Smooth muscle cell (in vitro differentiated cells): ENCODE data around the gene GRM8. TPM values are rescaled to one million over a fixed set of nuclear protein-coding genes. Genes with fewer than 3 reads are reported as not detected.
A peak's percentile ranks its signal among the peaks of the same experiment; 100 is the strongest.

ENCODE experiments used
- DNase-seq: peaks from one replicate; lab custom pipeline; 2025; ENCODE audit not compliant: unreplicated experiment; lab: John Stamatoyannopoulos, UW
- H2AFZ ChIP-seq: fragments of 200-600 bp; sonication (generic); 2 replicates; pipeline ENCODE4 v1.6.0; 2016; ENCODE audit warnings: antibody characterized with exemption, low read depth, mild to moderate bottlenecking
- H3F3A ChIP-seq: fragments of 200-600 bp; sonication (generic); 2 replicates; pipeline ENCODE4 v1.6.0; 2017; ENCODE audit warnings: antibody characterized with exemption, low read depth
- H3K27ac ChIP-seq: fragments of 200-600 bp; sonication (generic); 2 replicates; pipeline ENCODE4 v1.5.1; 2016; ENCODE audit warnings: low read depth, mild to moderate bottlenecking
- H3K27me3 ChIP-seq: fragments of 200-600 bp; sonication (generic); 2 replicates; pipeline ENCODE4 v1.6.1; 2016; ENCODE audit warnings: low read depth, mild to moderate bottlenecking
- H3K36me3 ChIP-seq: fragments of 200-600 bp; sonication (generic); 2 replicates; pipeline ENCODE4 v1.5.1; 2016; ENCODE audit warnings: low read depth
- H3K4me1 ChIP-seq: fragments of 200-600 bp; sonication (generic); 2 replicates; pipeline ENCODE4 v1.5.1; 2016; ENCODE audit warnings: low read depth
- H3K4me2 ChIP-seq: fragments of 200-600 bp; sonication (generic); 2 replicates; pipeline ENCODE4 v1.6.0; 2016; ENCODE audit warnings: mild to moderate bottlenecking
- H3K4me3 ChIP-seq: fragments of 200-600 bp; sonication (generic); 2 replicates; pipeline ENCODE4 v1.5.1; 2016; ENCODE audit warnings: mild to moderate bottlenecking
- H3K79me2 ChIP-seq: fragments of 200-600 bp; sonication (generic); 2 replicates; pipeline ENCODE4 v1.6.0; 2016; ENCODE audit warnings: low read depth, mild to moderate bottlenecking
- H3K9ac ChIP-seq: fragments of 200-600 bp; sonication (generic); 2 replicates; pipeline ENCODE4 v1.6.0; 2016; ENCODE audit warnings: low read depth
- H3K9me3 ChIP-seq: fragments of 200-600 bp; sonication (generic); replicated peaks from 2 replicates; pipeline ENCODE4 v1.5.1; 2016; ENCODE audit warnings: low read depth
- H4K20me1 ChIP-seq: fragments of 200-600 bp; sonication (generic); 2 replicates; pipeline ENCODE4 v1.6.0; 2016; ENCODE audit warnings: low read depth
- CTCF ChIP-seq: fragments of 200-600 bp; sonication (generic); IDR thresholded peaks from 2 replicates; pipeline ENCODE4 v1.5.1; 2017; ENCODE audit warnings: borderline replicate concordance, mild to moderate bottlenecking, antibody characterized with exemption; ENCODE audit not compliant: insufficient read depth, poor library complexity, severe bottlenecking
- WGBS: methylation state at CpG from one replicate; pipeline ENCODE4 v1.1.7; 2016; ENCODE audit warnings: low lambda C conversion rate; 5-methylcytosine and 5-hydroxymethylcytosine counted together
- polyA plus RNA-seq: library from polyadenylated mRNA; unstranded; fragments of >200 nt; fragmentation: Nextera tagmentation; extraction: Ambion mirVana; gene quantifications from 2 replicates; pipeline ENCODE4 v1.2.1, GENCODE V29; 2016
- total RNA-seq: library from RNA; depleted of rRNA; stranded (reverse); fragments of >200 nt; gene quantifications from 2 replicates; pipeline ENCODE4 v1.2.3, GENCODE V29; 2014

GRM8 gene
- total and polyA plus RNA-seq, 2 experiments from 2014 or later = 9.8 to 20.5 TPM

GRCh38 chr7:126637538-126637937 lies 615.2 kb downstream of the GRM8 start:
- Histone ChIP-seq H3K27ac (no peak overlapping the region), H3K4me2 (no peak overlapping the region), H3K36me3 (no peaks in the 10 kb centered on the region), H3K4me3 (no peak overlapping the region), H3K27me3 (no peaks in the 10 kb centered on the region), H3K9ac (no peak overlapping the region), H3F3A (no peaks in the 10 kb centered on the region), H3K9me3 (no peaks in the 10 kb centered on the region), H3K4me1 (no peaks in the 10 kb centered on the region), H4K20me1 (no peaks in the 10 kb centered on the region), H2AFZ (no peak overlapping the region), H3K79me2 (no peaks in the 10 kb centered on the region)
- TF ChIP-seq CTCF = no peak
- no peak for DNase-seq
- 82% methylated on average over 4 of the region's 4 CpGs for WGBS

GRCh38 chr7:126635545-126635944 lies 617.2 kb downstream of the GRM8 start:
- H3K9me3 ChIP-seq = no peaks in the 10 kb centered on the region
- no peaks in the 10 kb centered on the region for H4K20me1 ChIP-seq
- H3K4me1 ChIP-seq = no peaks in the 10 kb centered on the region
- H3K27ac ChIP-seq = no peak overlapping the region
- H3K36me3 ChIP-seq = no peaks in the 10 kb centered on the region
- TF ChIP-seq CTCF = no peak
- H3K4me3 ChIP-seq = no peak overlapping the region
- no peaks in the 10 kb centered on the region for H3K79me2 ChIP-seq
- no peak overlapping the region for H2AFZ ChIP-seq
- no peak overlapping the region for H3K9ac ChIP-seq
- no peaks in the 10 kb centered on the region for H3F3A ChIP-seq
- H3K4me2 ChIP-seq = no peak overlapping the region
- no peaks in the 10 kb centered on the region for H3K27me3 ChIP-seq
- no peak for DNase-seq

- H3K79me2 ChIP-seq = no peaks in the 10 kb centered on the region
- no peak for DNase-seq
- no peak overlapping the region for H3K9ac ChIP-seq
- no peaks in the 10 kb centered on the region for H3K9me3 ChIP-seq
- no peaks in the 10 kb centered on the region for H3K36me3 ChIP-seq
- no peaks in the 10 kb centered on the region for H3K27me3 ChIP-seq
- H3F3A ChIP-seq = no peaks in the 10 kb centered on the region
- no peak overlapping the region for H2AFZ ChIP-seq
- H3K4me1 ChIP-seq = no peaks in the 10 kb centered on the region
- H3K4me3 ChIP-seq = no peak overlapping the region
- no peak overlapping the region for H3K27ac ChIP-seq
- peak; percentile 38 for TF ChIP-seq CTCF
- H4K20me1 ChIP-seq = no peaks in the 10 kb centered on the region
- 45% methylated on average over 7 of the region's 7 CpGs for WGBS
- H3K4me2 ChIP-seq = no peak overlapping the region
Observed at GRCh38 chr7:126608339-126608776, 644.4 kb downstream of the GRM8 start.

- no peaks in the 10 kb centered on the region for H3K79me2 ChIP-seq
- H4K20me1 ChIP-seq = no peaks in the 10 kb centered on the region
- no peak overlapping the region for H2AFZ ChIP-seq
- H3K27me3 ChIP-seq = no peaks in the 10 kb centered on the region
- H3K9me3 ChIP-seq = no peaks in the 10 kb centered on the region
- no peak overlapping the region for H3K9ac ChIP-seq
- no peak overlapping the region for H3K4me3 ChIP-seq
- no peaks in the 10 kb centered on the region for H3F3A ChIP-seq
- TF ChIP-seq CTCF = no peak
- DNase-seq = no peak
- H3K4me1 ChIP-seq = no peaks in the 10 kb centered on the region
- WGBS = 95% methylated on average over 3 of the region's 3 CpGs
- no peak overlapping the region for H3K27ac ChIP-seq
- no peak overlapping the region for H3K4me2 ChIP-seq
- no peaks in the 10 kb centered on the region for H3K36me3 ChIP-seq
Observed at GRCh38 chr7:126606331-126606730, 646.4 kb downstream of the GRM8 start.
